ENCODE results near the gene DAB2IP. TPM values are rescaled to one million over a fixed set of nuclear protein-coding genes. Genes with fewer than 3 reads are reported as not detected.

DAB2IP gene
- total RNA-seq, 1 experiment from 2014 or later, result 56.3 TPM

GRCh38 chr9:121756474-121757280 lies 105.2 kb downstream of the DAB2IP start:
- CTCF ChIA-PET, result no interaction called here
- Mint-ChIP-seq H3K4me3 (ENCODE audit: low read depth, unreplicated experiment) (no peak overlapping the region), H3K9me3 (ENCODE audit: low read depth, unreplicated experiment) (no peaks in the 10 kb centered on the region), H3K27me3 (ENCODE audit: unreplicated experiment) (no peaks in the 10 kb centered on the region), H3K4me1 (ENCODE audit: low read depth, unreplicated experiment) (peaks cover 3% of the 10 kb centered on the region), H3K27ac (ENCODE audit: unreplicated experiment) (no peak overlapping the region), H3K36me3 (ENCODE audit: insufficient read depth, unreplicated experiment) (peaks cover 8% of the 10 kb centered on the region)
- DNase-seq, result no peak
- TF ChIP-seq CTCF (IDR thresholded peaks at IDR 0.05; ENCODE audit: unreplicated experiment), result no peak
- no TSS peak for BruUV-seq (replicated peaks)
- intact Hi-C loops (cut with micrococcal nuclease; ENCODE audit: unreplicated experiment), result no loop called here

- DNase-seq, result no peak
- no peaks in the 10 kb centered on the region for H3K27me3 Mint-ChIP-seq (ENCODE audit: unreplicated experiment)
- no peaks in the 10 kb centered on the region for H3K4me1 Mint-ChIP-seq (ENCODE audit: low read depth, unreplicated experiment)
- no peak for TF ChIP-seq CTCF (IDR thresholded peaks at IDR 0.05; ENCODE audit: unreplicated experiment)
- no peak overlapping the region for H3K4me3 Mint-ChIP-seq (ENCODE audit: low read depth, unreplicated experiment)
- no peaks in the 10 kb centered on the region for H3K9me3 Mint-ChIP-seq (ENCODE audit: low read depth, unreplicated experiment)
- intact Hi-C loops (cut with micrococcal nuclease; ENCODE audit: unreplicated experiment), result no loop called here
- no TSS peak for BruUV-seq (replicated peaks)
- H3K36me3 Mint-ChIP-seq (ENCODE audit: insufficient read depth, unreplicated experiment), result peaks cover 11% of the 10 kb centered on the region
- no peak overlapping the region for H3K27ac Mint-ChIP-seq (ENCODE audit: unreplicated experiment)
- CTCF ChIA-PET, result no interaction called here
Observed at GRCh38 chr9:121757281-121757585, 105.8 kb downstream of the DAB2IP start.

GRCh38 chr9:121758693-121759092 lies 107.3 kb downstream of the DAB2IP start:
- Mint-ChIP-seq H3K4me1 (ENCODE audit: low read depth, unreplicated experiment) (no peaks in the 10 kb centered on the region), H3K27me3 (ENCODE audit: unreplicated experiment) (no peaks in the 10 kb centered on the region), H3K27ac (ENCODE audit: unreplicated experiment) (no peak overlapping the region), H3K9me3 (ENCODE audit: low read depth, unreplicated experiment) (no peaks in the 10 kb centered on the region), H3K4me3 (ENCODE audit: low read depth, unreplicated experiment) (no peak overlapping the region), H3K36me3 (ENCODE audit: insufficient read depth, unreplicated experiment) (peaks cover 16% of the 10 kb centered on the region)
- CTCF ChIA-PET, result no interaction called here
- no TSS peak for BruUV-seq (replicated peaks)
- intact Hi-C loops (cut with micrococcal nuclease; ENCODE audit: unreplicated experiment), result no loop called here
- no peak for TF ChIP-seq CTCF (IDR thresholded peaks at IDR 0.05; ENCODE audit: unreplicated experiment)
- no peak for DNase-seq

- intact Hi-C loops (cut with micrococcal nuclease; ENCODE audit: unreplicated experiment), result no loop called here
- no peak for DNase-seq
- CTCF ChIA-PET, result no interaction called here
- peaks cover 27% of the 10 kb centered on the region for H3K36me3 Mint-ChIP-seq (ENCODE audit: insufficient read depth, unreplicated experiment)
- no peak overlapping the region for H3K27ac Mint-ChIP-seq (ENCODE audit: unreplicated experiment)
- no TSS peak for BruUV-seq (replicated peaks)
- peaks cover 9% of the 10 kb centered on the region for H3K4me1 Mint-ChIP-seq (ENCODE audit: low read depth, unreplicated experiment)
- no peaks in the 10 kb centered on the region for H3K9me3 Mint-ChIP-seq (ENCODE audit: low read depth, unreplicated experiment)
- H3K27me3 Mint-ChIP-seq (ENCODE audit: unreplicated experiment), result no peaks in the 10 kb centered on the region
- no peak for TF ChIP-seq CTCF (IDR thresholded peaks at IDR 0.05; ENCODE audit: unreplicated experiment)
- no peak overlapping the region for H3K4me3 Mint-ChIP-seq (ENCODE audit: low read depth, unreplicated experiment)
Observed at GRCh38 chr9:121759996-121760395, 108.6 kb downstream of the DAB2IP start.

Measured in Calu3 (cell line).